CD14-positive monocyte (primary cell): Measurements from ENCODE around the gene STAC3. TPM values are rescaled to one million over a fixed set of nuclear protein-coding genes. Genes with fewer than 3 reads are reported as not detected.
A peak's percentile ranks its signal among the peaks of the same experiment; 100 is the strongest.

ENCODE experiments used
- DNase-seq, 3 donors: peaks; one replicate each; pipeline ENCODE4 v3.0.0-alpha.2; 2011 to 2022
- H2AFZ ChIP-seq: 2 replicates; pipeline ENCODE4 v1.6.0; 2012; ENCODE audit warnings: mild to moderate bottlenecking, low read depth, low read length, inconsistent platforms; ENCODE audit not compliant: insufficient read depth, poor library complexity, severe bottlenecking
- H3K27ac ChIP-seq, 2 donors: 1 replicate in 1 of 2; 2 replicates in 1 of 2; pipeline ENCODE4 v1.5.1; 2012 to 2013; ENCODE audit warnings: low read length in 2 of 2, control low read depth in 1 of 2, inconsistent platforms in 1 of 2, low read depth in 1 of 2, mild to moderate bottlenecking in 1 of 2
- H3K27me3 ChIP-seq, 2 donors: one replicate each; pipeline versions ENCODE4 v1.6.0 to v1.6.1; 2011 to 2013; ENCODE audit warnings: low read length in 2 of 2; ENCODE audit not compliant: control insufficient read depth in 2 of 2, insufficient read depth in 2 of 2
- H3K36me3 ChIP-seq, 2 donors: replicated peaks in 1 of 2; 1 replicate in 1 of 2; 2 replicates in 1 of 2; pipeline versions ENCODE4 v1.5.1 to v1.6.1; 2012 to 2013; ENCODE audit warnings: low read length in 2 of 2, control low read depth in 1 of 2, inconsistent platforms in 1 of 2, mild to moderate bottlenecking in 1 of 2; ENCODE audit not compliant: insufficient read depth in 2 of 2, control insufficient read depth in 1 of 2
- H3K4me1 ChIP-seq, 2 donors: 1 replicate in 1 of 2; 2 replicates in 1 of 2; pipeline versions ENCODE4 v1.5.1 to v1.6.1; 2012 to 2013; ENCODE audit warnings: low read length in 2 of 2, control low read depth in 1 of 2, inconsistent platforms in 1 of 2, mild to moderate bottlenecking in 1 of 2, moderate library complexity in 1 of 2; ENCODE audit not compliant: insufficient read depth in 2 of 2, control insufficient read depth in 1 of 2
- H3K4me2 ChIP-seq: replicated peaks from 2 replicates; pipeline ENCODE3; 2012; ENCODE audit warnings: low read length, moderate library complexity, mild to moderate bottlenecking; ENCODE audit not compliant: poor library complexity, severe bottlenecking; ENCODE audit errors: extremely low read depth
- H3K4me3 ChIP-seq, 3 experiments: fragments of 200-600 bp in 1 of 3; sonication (generic) in 1 of 3; replicated peaks in 1 of 3; 1 replicate in 2 of 3; 2 replicates in 1 of 3; pipeline ENCODE4 v1.5.1; 2011 to 2013; ENCODE audit warnings: low read length in 3 of 3, mild to moderate bottlenecking in 3 of 3, control low read depth in 2 of 3, low read depth in 2 of 3, inconsistent platforms in 1 of 3, moderate library complexity in 1 of 3
- H3K79me2 ChIP-seq: 2 replicates; pipeline ENCODE4 v1.6.0; 2012; ENCODE audit warnings: mild to moderate bottlenecking, control low read depth, inconsistent platforms, low read length, moderate library complexity; ENCODE audit not compliant: insufficient read depth
- H3K9ac ChIP-seq: 2 replicates; pipeline ENCODE4 v1.6.0; 2017; ENCODE audit warnings: low read length, mild to moderate bottlenecking; ENCODE audit not compliant: insufficient read depth, poor library complexity, severe bottlenecking
- H3K9me3 ChIP-seq, 2 donors: replicated peaks in 1 of 2; 1 replicate in 1 of 2; 2 replicates in 1 of 2; pipeline versions ENCODE4 v1.5.1 to v1.6.1; 2012 to 2013; ENCODE audit warnings: low read length in 2 of 2, control low read depth in 1 of 2; ENCODE audit not compliant: control insufficient read depth in 1 of 2, insufficient read depth in 1 of 2
- H4K20me1 ChIP-seq: 2 replicates; pipeline ENCODE4 v1.6.0; 2012; ENCODE audit warnings: mild to moderate bottlenecking, low read length, control low read depth, moderate library complexity; ENCODE audit not compliant: insufficient read depth
- H3K27ac Mint-ChIP-seq, 7 donors: one replicate each; pipeline ENCODE4 v1.8.0; 2020; ENCODE audit warnings: mild to moderate bottlenecking in 7 of 7, mixed read lengths in 7 of 7, moderate library complexity in 6 of 7, inconsistent platforms in 2 of 7
- H3K27me3 Mint-ChIP-seq, 3 donors: one replicate each; pipeline ENCODE4 v1.8.0; 2021 to 2022; ENCODE audit warnings: low read depth in 3 of 3, mild to moderate bottlenecking in 3 of 3, mixed read lengths in 3 of 3, moderate library complexity in 3 of 3, inconsistent platforms in 1 of 3
- H3K36me3 Mint-ChIP-seq, 2 donors: one replicate each; pipeline ENCODE4 v1.8.0; 2020; ENCODE audit warnings: mixed read lengths in 2 of 2, inconsistent platforms in 1 of 2, mild to moderate bottlenecking in 1 of 2
- H3K4me1 Mint-ChIP-seq: one replicate; pipeline ENCODE4 v1.8.0; 2020; ENCODE audit warnings: mild to moderate bottlenecking, mixed read lengths
- H3K4me3 Mint-ChIP-seq, 2 donors: one replicate each; pipeline ENCODE4 v1.8.0; 2020; ENCODE audit warnings: mild to moderate bottlenecking in 2 of 2, mixed read lengths in 2 of 2, moderate library complexity in 1 of 2
- H3K9me3 Mint-ChIP-seq, 7 donors: one replicate each; pipeline ENCODE4 v1.8.0; 2020 to 2022; ENCODE audit warnings: mixed read lengths in 7 of 7, mild to moderate bottlenecking in 6 of 7, moderate library complexity in 6 of 7, inconsistent platforms in 2 of 7
- CTCF ChIP-seq: fragments of 200-600 bp; IDR thresholded peaks from one replicate; pipeline ENCODE4 v1.8.0; 2022; ENCODE audit warnings: antibody characterized with exemption, mild to moderate bottlenecking
- WGBS: methylation state at CpG from one replicate; pipeline ENCODE4 v1.1.5; 2013; ENCODE audit warnings: missing lambda C conversion rate; ENCODE audit not compliant: insufficient coverage; 5-methylcytosine and 5-hydroxymethylcytosine counted together
- intact Hi-C, 2 donors: fragments of 100-400 bp; cut with micrococcal nuclease; formaldehyde crosslinking; loops; one replicate each; pipeline versions ENCODE4 v1.15.0 to v1.15.1; 2023
- polyA plus RNA-seq, 3 donors: library from polyadenylated mRNA; depleted of rRNA in 1 of 3; unstranded in 2 of 3; stranded (reverse) in 1 of 3; fragments of 300-500 nt in 2 of 3; fragments of >200 nt in 1 of 3; fragmentation: Illumina TruSeq in 2 of 3; gene quantifications; 1 replicate in 2 of 3; 2 replicates in 1 of 3; pipeline ENCODE4 v1.2.3, GENCODE V29; 2012 to 2021

The STAC3 gene
- polyA plus RNA-seq, 3 donors, result 7.0 to 32.1 (median 9.1) TPM

DNA sequence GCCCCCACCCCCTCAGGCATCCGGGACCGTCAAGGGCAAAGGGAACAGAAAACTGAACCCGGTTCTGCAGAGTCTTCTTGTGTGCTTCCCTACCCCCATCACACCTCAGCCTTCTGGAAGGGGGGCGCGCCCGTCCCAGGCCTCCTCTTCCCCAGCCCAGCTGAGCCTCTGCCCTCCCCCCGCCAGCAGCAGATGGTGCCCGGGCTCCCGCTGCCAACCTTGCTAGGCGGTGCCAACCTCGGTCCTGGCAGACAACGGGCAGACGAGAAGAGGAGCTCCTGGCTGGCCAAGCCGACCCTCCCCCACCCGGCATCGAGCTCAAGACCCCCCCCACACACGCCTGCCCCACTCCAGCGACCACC, 8.7 kb downstream of the STAC3 start:
- peaks cover 4 to 13% of the 10 kb centered on the region in 2 donors for H3K36me3 ChIP-seq
- peaks cover 32% of the 10 kb centered on the region in 2 donors for H3K36me3 Mint-ChIP-seq
- no peak overlapping the region for H3K9ac ChIP-seq
- peaks cover 79% of the 10 kb centered on the region for H3K4me1 Mint-ChIP-seq
- H3K27ac Mint-ChIP-seq, result no peak overlapping the region
- peaks cover 50 to 59% of the 10 kb centered on the region in 2 donors for H3K27me3 ChIP-seq
- no peak overlapping the region for H3K27ac ChIP-seq
- TF ChIP-seq CTCF, result no peak
- peaks cover 61% of the 10 kb centered on the region for H4K20me1 ChIP-seq
- peak overlapping the region in 1 of 3 experiments; percentile 65 for H3K4me3 ChIP-seq
- WGBS, result 1% methylated on average over 15 of the region's 18 CpGs
- no peak overlapping the region for H2AFZ ChIP-seq
- H3K27me3 Mint-ChIP-seq, result peaks cover 69 to 70% (median 69%) of the 10 kb centered on the region in 3 donors
- H3K4me3 Mint-ChIP-seq, result peak overlapping the region in 1 of 2 donors; percentile 99
- peaks cover 72 to 73% of the 10 kb centered on the region in 2 donors for H3K4me1 ChIP-seq
- H3K9me3 ChIP-seq, result peaks cover 0 to 33% of the 10 kb centered on the region in 2 donors
- intact Hi-C loops, result no loop called here
- H3K9me3 Mint-ChIP-seq, result peaks cover 0 to 44% (median 13%) of the 10 kb centered on the region in 7 donors
- no peak for DNase-seq
- H3K79me2 ChIP-seq, result no peaks in the 10 kb centered on the region
- H3K4me2 ChIP-seq, result peak overlapping the region; percentile 64

- intact Hi-C loops, result no loop called here
- peaks cover 81% of the 10 kb centered on the region for H3K4me1 Mint-ChIP-seq
These were observed 9.3 kb downstream of the STAC3 start for GRCh38 chr12:57241402-57242310.

More at GRCh38 chr12:57241402-57242310, 9.3 kb downstream of the STAC3 start:
- no peak overlapping the region for H3K9ac ChIP-seq
- H3K9me3 Mint-ChIP-seq, result peaks cover 0 to 47% (median 13%) of the 10 kb centered on the region in 7 donors
- peaks cover 67% of the 10 kb centered on the region for H4K20me1 ChIP-seq
- H3K36me3 Mint-ChIP-seq, result peaks cover 28 to 29% of the 10 kb centered on the region in 2 donors
- H3K79me2 ChIP-seq, result no peaks in the 10 kb centered on the region
- no peak overlapping the region for H3K27ac ChIP-seq
- peak overlapping the region in 1 of 3 experiments; percentile 75 for H3K4me3 ChIP-seq
- DNase-seq, result peak in 2 of 3 donors; percentile 29 to 43
- WGBS, result 9% methylated on average over 12 of the region's 48 CpGs
- peak overlapping the region; percentile 79 for H3K4me2 ChIP-seq
- peaks cover 72 to 73% of the 10 kb centered on the region in 2 donors for H3K4me1 ChIP-seq
- peaks cover 2 to 9% of the 10 kb centered on the region in 2 donors for H3K36me3 ChIP-seq
- no peak for TF ChIP-seq CTCF
- H3K27me3 Mint-ChIP-seq, result peaks cover 75 to 77% (median 76%) of the 10 kb centered on the region in 3 donors
- peak overlapping the region in 1 of 7 donors; percentile 50 for H3K27ac Mint-ChIP-seq
- H3K4me3 Mint-ChIP-seq, result peak overlapping the region in 1 of 2 donors; percentile 99
- H2AFZ ChIP-seq, result no peak overlapping the region
- H3K9me3 ChIP-seq, result peaks cover 0 to 39% of the 10 kb centered on the region in 2 donors
- peaks cover 57 to 66% of the 10 kb centered on the region in 2 donors for H3K27me3 ChIP-seq
